ENCODE results near the gene WNT9B. TPM values are rescaled to one million over a fixed set of nuclear protein-coding genes. Genes with fewer than 3 reads are reported as not detected.

The WNT9B gene
- total and polyA plus RNA-seq, 11 donors = 0.19 to 1.4 (median 0.53) TPM

GRCh38 chr17:46832945-46833839, 18.2 kb upstream of the WNT9B start:
- Histone ChIP-seq H3K9me3 (no peaks in the 10 kb centered on the region), H3K4me1 (no peaks in the 10 kb centered on the region), H3K27ac (peak overlapping the region in 1 of 12 donors; percentile 28), H3K4me3 (no peak overlapping the region), H3K27me3 (no peaks in the 10 kb centered on the region), H3K36me3 (no peaks in the 10 kb centered on the region)
- DNase-seq = peak in 1 of 5 donors; percentile 80
- WGBS, 4 donors = 56 to 63% (median 57%) methylated on average over 16 to 17 of the region's 17 CpGs
- TF ChIP-seq CTCF (IDR thresholded peaks at IDR 0.05) (no peak), POLR2A (IDR thresholded peaks at IDR 0.05) (no peak)
- intact Hi-C loops (cut with DNase I) = loop anchor here in 1 of 10 donors (10.0 kb wide), 1 partner anchor 48 kb away; no protein-coding TSS in a partner anchor
- peak; percentile 56 to 91 (median 77) for ATAC-seq

- Histone ChIP-seq H3K27me3 (peaks cover 0 to under 1% (median 0%) of the 10 kb centered on the region in 9 donors), H3K4me1 (no peaks in the 10 kb centered on the region), H3K9me3 (no peaks in the 10 kb centered on the region), H3K4me3 (no peak overlapping the region), H3K36me3 (no peaks in the 10 kb centered on the region), H3K27ac (no peak overlapping the region)
- no peak for ATAC-seq
- 79 to 89% (median 88%) methylated on average over 2 of the region's 2 CpGs for whole genome bisulfite sequencing, 4 donors
- TF ChIP-seq CTCF (IDR thresholded peaks at IDR 0.05) (no peak), POLR2A (IDR thresholded peaks at IDR 0.05) (no peak)
- no peak for DNase-seq
- intact Hi-C loops (cut with DNase I) = loop anchor here in 1 of 10 donors (10.0 kb wide), 1 partner anchor 49 kb away; no protein-coding TSS in a partner anchor
Measured at GRCh38 chr17:46833840-46834208, 17.6 kb upstream of the WNT9B start.

- ATAC-seq = no peak
- Histone ChIP-seq H3K27me3 (peaks cover 0 to 5% (median 0%) of the 10 kb centered on the region in 9 donors), H3K27ac (no peak overlapping the region), H3K4me3 (no peak overlapping the region), H3K36me3 (no peaks in the 10 kb centered on the region), H3K4me1 (no peaks in the 10 kb centered on the region), H3K9me3 (no peaks in the 10 kb centered on the region)
- 94 to 99% (median 97%) methylated on average over 3 of the region's 3 CpGs for WGBS, 4 donors
- intact Hi-C loops (cut with DNase I) = loop anchor here in 1 of 10 donors (10.0 kb wide), 1 partner anchor 50 kb away; no protein-coding TSS in a partner anchor
- TF ChIP-seq CTCF (IDR thresholded peaks at IDR 0.05) (no peak), POLR2A (IDR thresholded peaks at IDR 0.05) (no peak)
- no peak for DNase-seq
Measured at GRCh38 chr17:46834846-46835245, 16.5 kb upstream of the WNT9B start.

- Histone ChIP-seq H3K9me3 (no peaks in the 10 kb centered on the region), H3K36me3 (no peaks in the 10 kb centered on the region), H3K4me3 (no peak overlapping the region), H3K27ac (no peak overlapping the region), H3K4me1 (peaks cover 0 to 3% (median 0%) of the 10 kb centered on the region in 12 donors), H3K27me3 (peaks cover 0 to 21% (median 8%) of the 10 kb centered on the region in 9 donors)
- intact Hi-C loops (cut with DNase I) = loop anchor here in 1 of 10 donors (10.0 kb wide), 1 partner anchor 52 kb away; no protein-coding TSS in a partner anchor
- DNase-seq (no peak), ATAC-seq (no peak)
- TF ChIP-seq POLR2A (IDR thresholded peaks at IDR 0.05) = no peak
- no peak for TF ChIP-seq CTCF (IDR thresholded peaks at IDR 0.05)
- 59 to 69% (median 66%) methylated on average over 2 of the region's 2 CpGs for WGBS, 4 donors
Measured at GRCh38 chr17:46836500-46836899, 14.9 kb upstream of the WNT9B start.
